Lung microvascular endothelial cell (primary cell): ENCODE measurements around the gene NPIPB9. TPM values are rescaled to one million over a fixed set of nuclear protein-coding genes. Genes with fewer than 3 reads are reported as not detected.
A peak's percentile ranks its signal among the peaks of the same experiment; 100 is the strongest.
"Not testable (repeated sequence)": the region's sequence is repeated elsewhere in the genome, so short reads cannot be mapped to it uniquely, and the experiment has no call there.

Experiments
- DNase-seq, 2 donors: peaks; one replicate each; pipeline versions ENCODE4 v3.0.0 to v3.0.0-alpha.2; 2010; ENCODE audit warnings: low read depth in 2 of 2
- total RNA-seq: library from RNA; depleted of rRNA; stranded (reverse); fragments of >200 nt; gene quantifications from 2 replicates; pipeline ENCODE4 v1.2.1, GENCODE V29; 2014

The NPIPB9 gene
- 0.44 and 1.4 TPM in 2 replicates for total RNA-seq

- DNase-seq: not testable (repeated sequence)
Observed at GRCh38 chr16:28751487-28751886, at the start of gene NPIPB9. Gene NPIPB9, plus strand, starts transcription at chr16:28751787.

GRCh38 chr16:28704246-28704645 is 47.3 kb upstream of the NPIPB9 start:
- not testable (repeated sequence) for DNase-seq

- DNase-seq: not testable (repeated sequence)
Observed at GRCh38 chr16:28711220-28712083, 40.1 kb upstream of the NPIPB9 start, which contains the start of gene EIF3C. Gene EIF3C, plus strand, starts transcription at chr16:28711464. Its CDS starts 223 bp downstream, at chr16:28711687.

- DNase-seq: not testable (repeated sequence)
Observed at GRCh38 chr16:28722852-28723650, 28.5 kb upstream of the NPIPB9 start.

- not testable (repeated sequence) for DNase-seq
Observed at GRCh38 chr16:28731253-28731652, 20.3 kb upstream of the NPIPB9 start.

GRCh38 chr16:28732455-28733124 is 19.0 kb upstream of the NPIPB9 start:
- not testable (repeated sequence) for DNase-seq

- DNase-seq: not testable (repeated sequence)
Observed at GRCh38 chr16:28739787-28740186, 11.8 kb upstream of the NPIPB9 start.

GRCh38 chr16:28740631-28741030 is 11.0 kb upstream of the NPIPB9 start:
- DNase-seq: not testable (repeated sequence)

GRCh38 chr16:28741295-28741694 is 10.3 kb upstream of the NPIPB9 start:
- not testable (repeated sequence) for DNase-seq

GRCh38 chr16:28746618-28747350 is 4.8 kb upstream of the NPIPB9 start:
- DNase-seq: not testable (repeated sequence)

GRCh38 chr16:28749997-28750465 is 1.6 kb upstream of the NPIPB9 start:
- not testable (repeated sequence) for DNase-seq

GRCh38 chr16:28750469-28751067 is 1.0 kb upstream of the NPIPB9 start:
- DNase-seq: not testable (repeated sequence)

- not testable (repeated sequence) for DNase-seq
Observed at GRCh38 chr16:28781697-28782096, 30.1 kb downstream of the NPIPB9 start.

- DNase-seq: not testable (repeated sequence)
Observed at GRCh38 chr16:28782357-28782756, 30.8 kb downstream of the NPIPB9 start.

- peak; percentile 85 for DNase-seq
Observed at GRCh38 chr16:28802235-28803019, 50.8 kb downstream of the NPIPB9 start.

GRCh38 chr16:28807445-28808120 is 56.0 kb downstream of the NPIPB9 start:
- DNase-seq: not testable (repeated sequence)

GRCh38 chr16:28820016-28820415 is 68.4 kb downstream of the NPIPB9 start:
- no peak for DNase-seq

- not testable (repeated sequence) for DNase-seq
Observed at GRCh38 chr16:28820546-28820945, 69.0 kb downstream of the NPIPB9 start.
